WTC11 (cell line): ENCODE data around the gene GAS6. TPM values are rescaled to one million over a fixed set of nuclear protein-coding genes. Genes with fewer than 3 reads are reported as not detected.

Source experiments
- total RNA-seq: library from RNA; stranded (reverse); gene quantifications from 3 replicates; pipeline ENCODE4 v1.2.3, GENCODE V29; 2021

GAS6 gene
- total RNA-seq, 1 experiment from 2014 or later = 29.4 TPM

Other genes starting within 250 kb of the GAS6 start
- gene ATP4B, start 205.9 kb downstream of the GAS6 start, total RNA-seq = not detected in 3 replicates
- gene GRK1, start 196.9 kb downstream of the GAS6 start, total RNA-seq = 0.11 to 0.21 TPM (median 0.17 TPM) in 3 replicates
- gene TMEM255B, start 104.8 kb downstream of the GAS6 start, total RNA-seq = 4.7 to 5.9 TPM (median 4.8 TPM) in 3 replicates
- gene C13orf46, start 110.0 kb upstream of the GAS6 start, total RNA-seq = 0.27 to 0.50 TPM (median 0.37 TPM) in 3 replicates